ENCODE results near the gene MGST3. TPM values are rescaled to one million over a fixed set of nuclear protein-coding genes. Genes with fewer than 3 reads are reported as not detected.

The MGST3 gene
- total RNA-seq, 2 experiments from 2014 or later, result 30.9 to 33.0 TPM

Other genes starting within 250 kb of the MGST3 start
- gene RXRG, start 186.1 kb upstream of the MGST3 start, total RNA-seq, result not detected
- gene LRRC52, start 87.2 kb upstream of the MGST3 start, total RNA-seq, result not detected
- gene ALDH9A1, start 67.3 kb downstream of the MGST3 start, total RNA-seq, result 10 to 100 TPM; 42.7 to 48.2 TPM
- 10 to 100 TPM; 89.0 to 90.1 TPM for gene TMCO1, start 137.6 kb downstream of the MGST3 start, total RNA-seq
- gene UCK2, start 196.4 kb downstream of the MGST3 start, total RNA-seq, result 10 to 100 TPM; 28.4 to 32.4 TPM

Measured in activated CD8-positive, alpha-beta T cell treated with anti-CD3 and anti-CD28 coated beads, Interleukin-2, amount 10 ng/mL, durations not matched to agents 7 days and 5 days (primary cell).